Glomerular visceral epithelial cell (primary cell): ENCODE results near the gene MADD.

Source experiments
- DNase-seq: peaks from one replicate; pipeline ENCODE4 v3.0.0-alpha.2; 2016; ENCODE audit errors: extremely low spot score

MADD gene

DNA sequence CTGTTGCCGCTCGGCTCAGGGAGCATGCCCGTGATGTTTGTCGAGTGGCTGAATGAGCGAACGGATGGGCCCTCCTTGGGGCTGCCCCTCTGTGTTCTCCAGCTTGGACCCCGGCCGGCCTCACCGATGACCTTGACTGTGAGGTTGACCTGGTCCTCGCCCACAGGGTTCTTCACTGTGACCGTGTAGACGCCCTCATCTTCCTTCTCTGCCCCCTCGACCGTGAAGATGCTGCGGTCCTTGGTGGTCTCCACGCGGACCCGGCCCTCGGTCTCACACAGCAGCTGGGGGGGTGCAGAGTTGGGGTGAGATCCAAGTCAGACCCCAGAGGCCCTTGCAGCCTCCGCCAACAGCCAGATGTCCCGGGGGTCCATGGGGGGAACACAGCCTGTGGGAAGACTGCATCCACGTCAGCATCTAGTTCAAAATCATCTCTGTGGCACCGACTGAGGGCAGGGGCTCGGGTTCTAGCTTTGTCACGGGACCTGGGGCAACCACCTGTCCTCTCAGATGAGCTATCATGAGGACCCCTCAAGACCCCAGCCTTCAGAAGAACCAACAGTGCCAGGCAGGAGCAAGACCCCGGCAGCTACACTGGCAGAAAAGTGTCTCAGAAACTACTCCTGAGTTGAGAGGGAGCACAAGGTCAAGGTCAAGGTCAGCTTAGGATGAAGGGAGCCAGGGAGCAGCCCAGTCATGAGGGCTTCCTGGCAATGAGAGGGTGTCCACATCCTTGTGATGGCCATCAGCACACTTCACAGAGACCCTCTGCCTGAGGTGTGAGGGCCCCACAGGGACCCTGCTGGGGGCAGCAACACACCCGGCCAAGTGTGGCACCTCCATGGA, 68.7 kb downstream of the MADD start:
- DNase-seq = no peak

DNA sequence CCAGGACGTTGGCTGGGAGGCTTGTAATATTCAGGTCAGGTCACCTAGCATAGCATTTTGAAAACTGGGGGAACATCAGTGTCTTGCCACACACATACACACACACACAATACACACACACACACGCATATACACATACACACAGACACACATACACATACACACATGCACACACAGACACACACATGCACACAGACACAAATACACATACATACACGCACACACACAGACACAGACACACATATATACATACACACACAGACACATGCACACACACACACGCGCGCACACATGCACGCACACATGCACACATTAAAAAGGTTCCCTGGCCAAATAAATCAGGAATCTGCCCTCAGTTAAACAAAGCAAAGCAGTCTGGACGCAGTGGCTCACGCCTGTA, 70.1 kb downstream of the MADD start:
- DNase-seq = no peak

DNA sequence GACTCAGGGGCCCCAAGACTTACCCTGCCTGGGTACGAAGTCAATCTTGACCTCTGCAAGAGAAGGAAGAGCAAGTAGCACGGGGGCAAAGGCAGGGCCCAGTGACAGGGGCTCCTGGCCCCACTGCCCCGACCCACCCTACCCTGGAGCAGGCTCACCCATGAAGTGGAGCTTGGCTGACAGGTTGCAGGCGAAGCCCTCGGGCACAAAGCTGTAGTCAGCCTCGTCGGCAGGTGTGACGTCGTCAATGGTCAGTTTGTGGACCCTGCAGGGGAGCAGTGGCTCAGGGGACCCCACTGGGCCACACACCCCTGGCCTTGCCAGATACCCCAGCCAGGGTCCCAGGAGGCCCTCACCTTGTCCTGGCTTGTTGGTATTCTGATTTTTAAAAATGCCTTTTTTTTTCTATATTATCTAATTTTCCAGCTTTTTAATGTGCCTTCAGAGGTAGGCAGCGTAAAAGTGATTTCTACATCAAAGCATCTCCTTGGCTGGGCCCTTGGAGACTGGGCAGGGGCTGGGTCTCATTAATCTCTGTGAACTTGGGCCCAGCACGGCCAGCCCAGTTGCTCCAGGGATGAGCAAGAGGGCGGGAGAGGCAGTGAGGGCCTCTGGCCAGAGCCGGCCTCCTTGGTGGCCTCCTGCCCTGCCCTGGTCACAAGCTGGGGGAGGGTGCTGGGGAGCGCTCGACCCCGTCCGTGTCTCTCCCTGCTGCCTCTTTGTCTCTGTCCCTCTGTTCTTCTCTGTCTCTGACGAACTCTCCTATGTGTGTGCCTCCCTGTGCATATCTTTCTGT, 71.2 kb downstream of the MADD start:
- no peak for DNase-seq

DNA sequence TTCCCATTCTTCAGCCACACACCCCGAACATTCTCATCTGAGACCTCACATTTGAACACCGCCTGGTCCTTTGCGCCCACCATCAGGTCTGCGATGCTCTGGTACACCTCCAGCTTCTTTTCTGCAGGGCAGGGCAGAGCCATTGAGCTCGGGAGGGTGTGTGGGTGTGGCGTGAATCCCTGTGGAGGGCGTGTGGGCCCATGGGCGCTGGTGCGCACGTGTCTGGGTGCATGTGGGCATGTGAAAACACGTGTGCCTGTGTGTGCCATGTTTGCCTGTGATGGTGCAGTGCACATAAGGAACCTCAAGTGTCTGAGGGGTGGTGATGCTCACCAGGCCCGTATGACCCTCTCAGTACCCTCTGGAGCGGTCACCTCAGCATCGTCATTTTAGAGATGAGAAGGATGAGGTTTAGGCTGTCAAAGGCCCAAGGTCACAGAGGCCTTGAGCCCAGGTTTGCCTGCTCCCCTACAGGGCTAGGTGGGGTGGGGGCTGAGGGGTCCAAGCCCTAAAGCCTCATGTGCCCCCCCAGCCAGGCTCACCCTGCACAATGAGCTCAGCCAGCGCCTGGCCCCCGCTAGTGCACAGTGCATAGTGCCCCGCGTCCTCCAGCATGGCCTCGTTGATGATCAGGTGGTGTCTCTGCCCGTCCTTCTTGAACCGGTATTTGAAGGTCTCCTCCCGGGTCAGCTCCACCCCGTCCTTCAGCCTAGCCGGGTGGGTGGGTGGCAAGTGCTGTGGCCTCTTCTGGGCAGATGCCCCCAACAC, 72.3 kb downstream of the MADD start:
- DNase-seq = no peak

DNA sequence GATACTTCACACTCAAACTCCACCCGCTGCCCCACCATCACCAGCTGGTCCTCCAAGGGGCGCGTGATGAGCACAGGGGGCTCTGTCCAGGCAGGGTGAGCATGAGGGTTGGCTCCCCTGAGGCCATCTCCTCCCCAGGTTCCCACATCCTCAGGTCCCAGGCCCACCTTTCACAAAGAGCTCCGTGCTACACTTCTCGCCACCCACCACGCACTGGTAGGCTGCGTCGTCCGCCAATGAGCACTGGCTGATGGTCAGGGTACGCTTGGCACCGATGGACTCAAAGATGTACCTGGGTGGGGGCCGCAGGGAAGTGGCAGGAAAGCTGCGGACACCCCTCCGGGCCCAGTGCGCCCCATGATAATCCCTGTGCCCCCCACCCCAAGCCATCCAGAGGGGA, 72.9 kb downstream of the MADD start:
- DNase-seq = no peak

DNA sequence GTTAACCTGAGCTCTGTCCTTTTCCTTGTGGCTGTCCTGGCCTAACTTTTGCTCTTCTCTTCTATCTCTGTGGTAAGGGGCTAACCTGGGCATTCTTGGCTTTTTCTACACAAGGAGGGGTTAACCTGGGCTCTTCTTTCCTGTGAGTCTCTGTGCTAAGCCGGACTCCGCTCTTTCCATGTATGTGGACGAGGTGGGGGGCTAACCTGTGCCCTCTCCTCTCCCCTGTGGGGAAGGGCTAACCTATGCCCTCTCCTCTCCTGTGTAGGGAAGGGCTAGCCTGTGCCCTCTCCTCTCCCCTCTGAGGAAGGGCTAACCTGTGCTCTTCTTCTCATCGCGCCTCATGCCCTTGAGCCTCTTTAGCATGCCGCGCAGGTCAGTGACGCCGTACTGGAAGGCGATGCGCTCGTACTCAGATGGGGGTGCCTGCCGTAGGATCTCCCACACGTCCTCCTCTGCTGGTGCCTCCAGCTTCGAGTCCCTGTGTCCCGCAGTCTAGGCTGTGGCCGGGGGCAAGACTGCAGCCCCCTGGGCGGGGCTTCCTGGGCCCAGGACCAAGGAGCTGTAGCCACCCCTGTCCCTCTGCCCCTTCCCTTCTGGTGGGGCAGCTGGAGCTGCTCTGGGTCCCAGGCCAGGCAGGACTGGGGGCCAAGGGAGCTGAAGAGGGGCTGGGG, 76.1 kb downstream of the MADD start:
- DNase-seq = no peak

DNA sequence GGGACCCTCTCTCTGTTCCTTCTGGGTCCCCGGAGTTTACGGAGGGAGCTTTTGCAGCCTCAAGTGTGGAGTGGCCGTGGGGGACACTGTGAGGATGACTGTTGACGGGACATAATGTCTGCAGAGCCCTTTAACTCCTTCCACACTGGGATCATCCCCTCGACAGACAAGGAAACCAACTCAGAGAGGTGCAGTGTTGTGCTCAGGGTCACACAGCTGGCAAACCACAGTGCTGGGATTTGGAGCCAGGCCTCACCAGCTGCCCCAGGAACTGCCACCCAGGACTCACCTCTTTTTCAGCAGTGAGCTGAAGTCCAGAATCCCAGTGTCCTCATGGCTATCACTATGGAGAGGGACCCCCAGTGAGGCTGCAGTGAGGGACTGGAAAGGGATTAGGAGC, 77.2 kb downstream of the MADD start:
- no peak for DNase-seq

DNA sequence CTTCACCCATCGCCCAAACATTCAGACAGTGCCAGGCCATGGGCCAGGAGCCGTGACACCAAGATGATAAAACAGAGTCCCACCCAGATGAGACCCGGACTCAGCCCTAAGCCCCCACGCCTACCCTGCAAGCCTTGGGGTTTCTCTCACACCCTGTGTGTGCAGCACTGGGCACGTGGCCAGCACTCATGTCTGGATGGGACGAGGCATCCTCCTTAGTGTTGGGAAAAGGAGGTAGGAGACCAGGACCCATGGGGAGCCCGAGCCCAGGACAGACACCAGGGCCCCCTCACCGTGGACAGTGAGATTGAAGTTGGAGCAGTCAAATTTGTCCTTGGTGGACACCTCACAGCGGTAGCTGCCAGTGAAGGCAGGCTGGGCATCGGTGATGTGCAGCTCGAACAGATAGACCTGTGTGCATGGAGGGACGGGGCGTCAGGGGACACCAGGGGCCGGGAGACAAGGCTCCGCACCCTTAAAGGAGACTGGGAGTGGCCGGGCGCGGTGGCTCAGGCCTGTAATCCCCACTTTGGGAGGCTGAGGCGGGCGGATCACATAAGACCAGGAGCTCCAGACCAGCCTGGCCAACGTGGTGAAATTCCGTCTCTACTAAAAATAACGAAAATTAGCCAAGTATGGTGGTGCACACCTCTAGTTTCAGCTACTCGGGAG, 78.3 kb downstream of the MADD start:
- no peak for DNase-seq

DNA sequence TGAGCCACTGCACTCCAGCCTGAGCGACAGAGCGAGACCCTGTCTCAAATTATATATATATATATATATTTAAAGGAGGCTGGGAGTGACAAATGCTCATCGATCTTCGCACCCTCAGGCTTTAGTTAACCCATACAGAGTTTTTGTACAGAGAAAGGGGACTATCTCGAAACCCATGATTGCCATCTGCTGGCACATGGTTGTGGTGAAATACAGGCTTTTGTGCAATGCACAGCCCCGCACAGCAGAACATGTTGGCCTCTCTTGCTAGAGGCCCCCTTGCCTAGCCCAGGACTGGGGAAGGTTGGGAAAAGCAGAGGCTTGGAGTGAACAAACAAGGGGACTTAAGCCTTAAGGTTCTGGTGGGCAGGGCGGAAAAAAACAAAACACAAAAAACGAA, 78.9 kb downstream of the MADD start:
- peak; percentile 37 for DNase-seq

DNA sequence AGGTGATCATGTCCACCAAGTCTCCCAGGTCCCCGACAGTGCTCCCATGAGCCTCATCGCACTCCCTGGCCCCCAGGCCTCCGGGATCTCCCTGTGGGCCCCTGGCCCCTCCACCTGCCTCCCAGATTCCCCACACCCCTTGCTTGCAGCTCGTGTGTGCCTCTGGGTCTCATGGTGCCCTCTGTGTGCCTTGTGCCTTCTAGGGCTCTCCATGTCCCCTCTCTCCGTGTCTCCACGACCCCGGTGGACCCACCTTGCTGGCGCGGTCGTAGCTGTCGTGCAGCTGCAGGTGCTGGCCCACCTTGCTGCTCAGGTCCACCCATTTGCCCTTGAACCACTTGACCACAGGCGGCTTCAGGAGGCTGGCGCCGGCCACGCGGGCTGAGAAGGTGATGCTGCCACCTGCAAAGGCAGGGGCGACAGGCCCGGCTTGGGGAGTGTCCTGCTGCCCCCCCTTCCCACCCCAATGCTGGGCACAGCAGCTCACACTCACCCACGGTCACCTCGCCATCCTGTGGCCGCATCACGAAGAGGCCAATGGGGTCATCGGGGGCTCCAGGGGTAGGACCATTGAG, 79.7 kb downstream of the MADD start:
- DNase-seq = no peak

DNA sequence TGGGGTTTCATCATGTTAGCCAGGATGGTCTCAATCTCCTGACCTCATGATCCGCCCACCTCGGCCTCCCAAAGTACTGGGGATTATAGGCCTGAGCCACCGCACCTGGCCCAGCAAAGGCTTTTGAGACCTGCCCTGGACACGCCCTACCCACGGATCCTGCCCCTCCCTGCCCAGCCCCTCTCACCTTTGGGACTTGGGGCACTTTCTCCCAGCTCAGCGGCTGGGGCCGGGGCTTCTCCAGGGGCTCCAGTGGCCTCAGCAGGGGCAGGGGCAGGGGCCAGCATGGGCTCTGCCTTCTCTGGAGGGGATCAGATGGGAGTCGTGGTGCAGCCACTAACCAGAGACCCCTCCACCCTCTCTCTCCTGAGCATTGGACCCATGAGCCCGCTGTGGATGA, 80.4 kb downstream of the MADD start:
- DNase-seq = no peak

DNA sequence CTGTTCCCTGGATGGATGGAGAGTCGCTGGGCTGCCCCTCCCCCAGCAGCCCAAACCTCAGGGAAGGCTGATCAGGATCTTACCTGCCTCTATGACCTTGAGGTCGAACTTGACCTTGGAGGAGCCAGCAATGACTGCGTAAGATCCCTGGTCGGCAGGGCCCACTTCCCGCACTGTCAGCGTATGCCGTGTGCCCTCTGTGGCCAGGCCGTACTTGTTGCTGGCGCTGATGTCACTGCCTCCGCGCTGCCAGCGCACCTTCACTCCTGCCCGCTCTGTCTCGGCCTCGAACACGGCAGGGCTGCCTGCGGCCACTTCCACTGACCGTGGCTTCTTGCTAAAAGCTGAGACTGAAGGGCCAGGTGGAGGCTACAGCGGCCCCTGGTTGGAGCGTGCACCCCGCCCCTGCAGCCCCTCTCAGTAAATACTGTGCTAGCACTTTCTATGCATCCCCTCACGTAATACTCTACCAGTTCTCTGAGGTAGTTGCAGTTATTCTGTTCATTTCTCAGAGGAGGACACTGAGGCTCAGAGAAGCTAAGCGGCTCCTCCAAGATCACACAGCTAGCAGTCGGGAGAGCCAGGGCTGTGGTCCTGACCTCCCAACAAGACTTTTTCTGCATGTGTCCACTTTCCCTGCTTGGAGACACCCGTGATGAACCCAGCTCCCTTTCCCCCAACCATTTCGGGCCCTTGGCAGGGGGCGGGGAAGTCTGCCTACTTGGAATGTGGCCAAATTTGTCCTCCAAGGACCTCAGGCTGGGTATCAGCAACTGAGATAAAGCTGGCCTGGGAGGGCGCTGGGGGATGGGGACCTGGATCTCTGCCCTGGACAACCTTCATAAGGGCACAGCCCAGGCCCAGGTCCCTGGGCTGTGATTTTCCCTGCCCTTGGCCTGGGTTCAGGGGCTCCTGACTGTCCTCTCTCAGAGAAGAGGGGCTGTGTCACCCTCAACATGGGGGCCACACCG, 81.5 kb downstream of the MADD start:
- DNase-seq = no peak

DNA sequence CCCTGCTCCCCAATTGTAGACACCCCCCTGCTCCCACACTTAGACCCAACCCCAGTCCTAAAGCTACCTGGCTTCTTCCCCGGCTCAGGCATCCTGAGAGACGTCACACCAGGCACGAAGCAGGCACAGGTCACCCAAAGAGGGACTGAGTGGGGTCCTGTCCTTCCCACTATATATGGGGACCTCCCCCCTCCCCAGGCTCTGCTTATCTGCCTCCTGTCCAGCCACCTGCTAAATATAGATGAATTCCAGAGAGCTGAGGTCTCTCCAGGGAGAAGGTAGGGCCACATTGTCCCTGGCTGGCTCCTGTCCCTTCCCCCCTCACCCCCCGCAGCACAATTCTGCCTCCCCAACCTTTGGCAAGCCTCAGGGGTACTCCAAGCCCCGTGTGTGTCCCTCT, 82.6 kb downstream of the MADD start, which contains the start of gene MYBPC3:
TSS of gene MYBPC3 (minus strand) at position 147 of the 400 bp plus-strand sequence. CDS start at position 92, 55 bp downstream.
- DNase-seq = no peak

DNA sequence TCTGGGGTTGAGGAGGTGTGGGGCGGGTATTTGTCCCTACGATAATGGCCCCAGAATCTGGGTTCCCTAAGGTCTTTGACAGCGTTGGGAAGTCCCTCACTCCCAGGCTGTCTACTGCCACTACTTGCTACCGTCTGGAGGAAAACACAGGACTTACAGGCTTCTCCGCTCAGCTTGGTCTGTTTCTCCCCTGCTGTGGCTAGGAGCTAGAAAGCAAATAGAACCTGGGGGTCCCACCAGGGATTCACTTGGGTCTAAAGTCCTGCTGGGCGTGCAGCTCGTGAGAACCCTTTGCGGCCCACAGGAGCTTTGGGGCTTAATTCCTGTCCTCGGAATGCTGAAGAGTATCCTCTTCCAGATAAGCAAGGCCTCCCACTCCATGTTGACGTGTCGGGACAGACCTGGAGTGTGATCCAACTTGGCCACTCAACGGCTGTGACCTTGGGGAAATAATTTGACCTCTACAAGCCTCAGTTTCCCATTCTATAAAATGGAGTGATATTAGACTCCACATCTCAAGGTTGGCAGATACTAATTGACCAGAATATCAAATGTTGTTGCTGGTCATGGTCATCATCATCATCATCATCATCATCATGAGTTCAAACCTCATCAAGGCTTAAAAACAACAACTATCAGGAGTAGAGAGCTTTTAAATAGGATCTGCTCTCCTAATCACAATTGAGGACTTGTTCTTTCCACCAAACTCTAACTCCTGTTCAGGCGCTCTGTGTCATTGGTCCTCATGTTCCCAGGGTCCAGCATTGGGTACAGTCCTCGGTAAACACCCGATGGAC, 84.2 kb downstream of the MADD start:
- DNase-seq = no peak

DNA sequence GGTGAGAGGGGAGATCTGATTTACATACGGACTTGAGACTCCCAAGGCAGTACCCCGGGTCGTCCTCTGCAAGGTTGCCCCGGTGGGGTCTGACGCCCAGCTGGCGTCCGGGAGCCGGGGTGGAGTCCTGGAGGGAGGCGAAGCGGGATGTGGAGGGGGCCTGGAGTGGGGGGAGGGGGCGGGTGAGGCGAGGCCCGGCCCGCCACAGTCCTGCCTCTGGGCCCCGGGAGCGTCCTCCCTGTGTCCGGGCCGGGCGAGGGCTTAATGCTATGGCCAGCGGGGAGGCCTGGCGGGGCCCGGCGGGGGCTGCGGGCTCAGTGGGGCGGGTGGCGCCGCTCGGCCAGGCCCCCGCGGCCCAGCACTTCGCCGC, 85.0 kb downstream of the MADD start:
- DNase-seq = no peak

DNA sequence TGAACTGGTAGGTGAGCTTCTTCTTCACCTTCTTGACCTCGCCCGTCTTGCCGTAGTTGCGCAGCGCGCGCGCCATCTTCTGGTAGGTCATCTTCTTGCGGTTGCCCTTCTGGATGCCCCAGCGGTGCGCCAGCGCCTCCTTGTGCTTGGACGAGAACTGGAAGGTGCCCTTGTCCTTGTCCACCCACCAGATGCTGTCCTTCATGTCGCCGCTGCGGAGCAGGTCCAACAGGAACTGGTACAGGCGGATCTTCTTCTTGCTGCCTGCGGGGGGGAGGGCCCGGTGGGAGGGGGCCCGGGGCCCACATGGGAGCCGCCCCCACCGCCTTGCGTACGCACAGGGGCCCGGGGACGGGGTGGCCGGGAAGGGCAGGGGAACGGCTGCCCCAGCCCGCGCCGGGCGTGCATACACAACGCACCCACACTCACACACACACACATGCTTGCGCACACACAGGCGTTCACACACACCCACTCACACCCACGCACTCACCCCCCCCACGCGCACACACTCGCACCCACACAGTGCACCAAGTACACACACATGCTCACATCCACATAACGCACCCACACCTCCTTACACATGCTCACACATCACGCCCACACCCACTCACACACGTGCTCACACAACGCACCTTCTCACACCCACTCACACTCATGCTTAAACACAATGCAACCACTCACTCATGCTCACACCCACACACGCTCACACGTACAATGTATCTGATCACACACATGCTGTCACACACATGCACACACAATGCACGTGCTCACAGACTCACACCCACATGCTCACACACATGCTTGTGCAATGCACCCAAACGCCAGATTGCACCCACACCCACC, 85.6 kb downstream of the MADD start:
- peak; percentile 92 for DNase-seq

DNA sequence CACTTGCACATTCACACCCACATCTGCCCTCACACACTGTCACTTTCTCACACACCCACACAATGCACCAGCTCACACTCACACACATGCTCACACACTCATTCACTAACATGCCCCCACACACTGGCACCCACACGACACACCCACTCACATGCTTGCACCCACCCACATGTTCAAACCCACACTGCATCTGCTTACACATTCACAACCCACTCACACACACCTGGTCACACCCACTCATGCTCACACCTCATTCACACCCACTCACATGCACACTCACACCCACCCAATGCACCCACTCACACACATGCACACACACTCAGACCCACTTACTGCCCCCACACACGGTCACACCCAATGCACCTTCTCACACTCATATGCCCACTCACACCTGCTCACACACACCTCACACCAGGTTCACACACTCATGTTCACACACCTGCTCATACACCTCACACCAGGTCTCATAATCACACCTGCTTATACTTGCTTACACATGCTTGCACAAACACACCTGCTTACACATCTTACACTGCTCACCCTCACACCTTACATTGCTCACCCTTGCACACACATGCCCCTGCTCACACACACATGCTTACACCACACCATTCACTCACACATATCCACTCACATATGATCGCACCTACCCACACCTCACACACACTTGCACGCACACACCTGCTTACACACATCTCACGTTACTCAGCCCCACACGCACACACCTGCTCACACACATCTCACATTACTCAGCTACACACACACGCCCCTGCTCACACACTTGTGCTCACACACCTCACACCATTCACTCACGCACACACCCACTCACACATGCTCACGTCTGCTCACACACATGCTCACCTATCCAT, 86.4 kb downstream of the MADD start:
- DNase-seq = no peak
